ENCODE data around the gene TNIP2. TPM values are rescaled to one million over a fixed set of nuclear protein-coding genes. Genes with fewer than 3 reads are reported as not detected.
A peak's percentile ranks its signal among the peaks of the same experiment; 100 is the strongest.

Gene TNIP2
- total and polyA plus RNA-seq, 2 of the 13 experiments (the other 11 are each of a cell fraction or from before 2014, with no cell fraction given) = 25.6 to 38.0 TPM

DNA sequence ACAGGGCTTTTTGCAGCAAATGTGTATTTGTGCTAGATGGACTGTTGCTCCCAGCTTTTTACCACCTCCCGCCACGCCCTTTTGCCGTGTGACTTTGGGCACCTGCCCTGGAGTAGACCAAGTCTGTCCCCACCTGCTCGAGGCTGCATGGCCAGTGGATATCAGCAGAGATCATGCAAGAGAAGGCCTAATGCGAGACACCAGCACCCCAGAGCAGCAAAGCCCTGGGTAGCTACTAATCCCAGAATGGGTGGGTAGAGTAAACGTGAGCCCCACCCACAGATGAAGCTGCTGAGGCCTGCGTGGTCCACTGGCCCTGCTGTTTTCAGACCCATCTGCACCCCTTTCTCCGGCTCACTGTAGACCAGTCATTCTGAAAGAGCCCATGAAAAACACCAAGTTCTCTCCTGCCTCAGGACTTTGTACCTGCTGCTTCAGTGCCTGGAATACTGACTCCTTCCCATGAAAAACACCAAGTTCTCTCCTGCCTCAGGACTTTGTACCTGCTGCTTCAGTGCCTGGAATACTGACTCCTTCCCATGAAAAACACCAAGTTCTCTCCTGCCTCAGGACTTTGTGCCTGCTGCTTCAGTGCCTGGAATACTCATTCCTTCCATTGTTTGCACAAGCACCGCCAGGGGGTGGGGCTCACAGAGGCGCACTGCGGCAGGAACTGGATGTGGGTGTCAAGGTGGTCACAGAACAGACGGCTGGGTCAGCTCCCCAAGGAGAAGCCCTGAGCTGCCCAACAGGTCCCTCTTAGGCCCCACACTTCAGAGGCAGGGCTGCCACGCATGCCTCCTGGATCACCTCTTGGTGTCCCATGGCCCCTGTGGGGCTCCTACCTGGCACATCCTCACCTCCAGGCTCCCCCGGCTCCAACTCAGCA lies 5.1 kb upstream of the TNIP2 start (continued):
- TF ChIP-seq ZNF609 (CRISPR knock-in tag; IDR thresholded peaks at IDR 0.05; ENCODE audit: borderline replicate concordance) = peak; percentile 67; the same call in 1 of the 2 replicates
- TF ChIP-seq, protein P1, sequence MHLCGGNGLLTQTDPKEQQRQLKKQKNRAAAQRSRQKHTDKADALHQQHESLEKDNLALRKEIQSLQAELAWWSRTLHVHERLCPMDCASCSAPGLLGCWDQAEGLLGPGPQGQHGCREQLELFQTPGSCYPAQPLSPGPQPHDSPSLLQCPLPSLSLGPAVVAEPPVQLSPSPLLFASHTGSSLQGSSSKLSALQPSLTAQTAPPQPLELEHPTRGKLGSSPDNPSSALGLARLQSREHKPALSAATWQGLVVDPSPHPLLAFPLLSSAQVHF (CRISPR knock-in tag; IDR thresholded peaks at IDR 0.05) = no peak
- TF ChIP-seq, protein P2, sequence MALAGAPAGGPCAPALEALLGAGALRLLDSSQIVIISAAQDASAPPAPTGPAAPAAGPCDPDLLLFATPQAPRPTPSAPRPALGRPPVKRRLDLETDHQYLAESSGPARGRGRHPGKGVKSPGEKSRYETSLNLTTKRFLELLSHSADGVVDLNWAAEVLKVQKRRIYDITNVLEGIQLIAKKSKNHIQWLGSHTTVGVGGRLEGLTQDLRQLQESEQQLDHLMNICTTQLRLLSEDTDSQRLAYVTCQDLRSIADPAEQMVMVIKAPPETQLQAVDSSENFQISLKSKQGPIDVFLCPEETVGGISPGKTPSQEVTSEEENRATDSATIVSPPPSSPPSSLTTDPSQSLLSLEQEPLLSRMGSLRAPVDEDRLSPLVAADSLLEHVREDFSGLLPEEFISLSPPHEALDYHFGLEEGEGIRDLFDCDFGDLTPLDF (CRISPR knock-in tag; IDR thresholded peaks at IDR 0.05) = no peak; the same call in 1 of the 2 replicates
- TF ChIP-seq FOSL1 (CRISPR knock-in tag; IDR thresholded peaks at IDR 0.05; ENCODE audit: borderline replicate concordance) = no peak
- TF ChIP-seq, protein P3, sequence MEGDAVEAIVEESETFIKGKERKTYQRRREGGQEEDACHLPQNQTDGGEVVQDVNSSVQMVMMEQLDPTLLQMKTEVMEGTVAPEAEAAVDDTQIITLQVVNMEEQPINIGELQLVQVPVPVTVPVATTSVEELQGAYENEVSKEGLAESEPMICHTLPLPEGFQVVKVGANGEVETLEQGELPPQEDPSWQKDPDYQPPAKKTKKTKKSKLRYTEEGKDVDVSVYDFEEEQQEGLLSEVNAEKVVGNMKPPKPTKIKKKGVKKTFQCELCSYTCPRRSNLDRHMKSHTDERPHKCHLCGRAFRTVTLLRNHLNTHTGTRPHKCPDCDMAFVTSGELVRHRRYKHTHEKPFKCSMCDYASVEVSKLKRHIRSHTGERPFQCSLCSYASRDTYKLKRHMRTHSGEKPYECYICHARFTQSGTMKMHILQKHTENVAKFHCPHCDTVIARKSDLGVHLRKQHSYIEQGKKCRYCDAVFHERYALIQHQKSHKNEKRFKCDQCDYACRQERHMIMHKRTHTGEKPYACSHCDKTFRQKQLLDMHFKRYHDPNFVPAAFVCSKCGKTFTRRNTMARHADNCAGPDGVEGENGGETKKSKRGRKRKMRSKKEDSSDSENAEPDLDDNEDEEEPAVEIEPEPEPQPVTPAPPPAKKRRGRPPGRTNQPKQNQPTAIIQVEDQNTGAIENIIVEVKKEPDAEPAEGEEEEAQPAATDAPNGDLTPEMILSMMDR (CRISPR knock-in tag; IDR thresholded peaks at IDR 0.05) = peak; percentile 58
- no peak for TF ChIP-seq GATAD1 (CRISPR knock-in tag; IDR thresholded peaks at IDR 0.05)
- no peak; the same call in 1 of the 2 replicates for TF ChIP-seq ZBTB21 (CRISPR knock-in tag; IDR thresholded peaks at IDR 0.05)
- no peak for TF ChIP-seq SMARCC2 (IDR thresholded peaks at IDR 0.05)
- no peak for TF ChIP-seq SRF (IDR thresholded peaks at IDR 0.05; ENCODE audit: low read depth, low read length)
- TF ChIP-seq ZFP91 (CRISPR knock-in tag; IDR thresholded peaks at IDR 0.05; ENCODE audit: borderline replicate concordance) = peak; percentile 76; the same call in 1 of the 2 replicates
- TF ChIP-seq, protein P4, sequence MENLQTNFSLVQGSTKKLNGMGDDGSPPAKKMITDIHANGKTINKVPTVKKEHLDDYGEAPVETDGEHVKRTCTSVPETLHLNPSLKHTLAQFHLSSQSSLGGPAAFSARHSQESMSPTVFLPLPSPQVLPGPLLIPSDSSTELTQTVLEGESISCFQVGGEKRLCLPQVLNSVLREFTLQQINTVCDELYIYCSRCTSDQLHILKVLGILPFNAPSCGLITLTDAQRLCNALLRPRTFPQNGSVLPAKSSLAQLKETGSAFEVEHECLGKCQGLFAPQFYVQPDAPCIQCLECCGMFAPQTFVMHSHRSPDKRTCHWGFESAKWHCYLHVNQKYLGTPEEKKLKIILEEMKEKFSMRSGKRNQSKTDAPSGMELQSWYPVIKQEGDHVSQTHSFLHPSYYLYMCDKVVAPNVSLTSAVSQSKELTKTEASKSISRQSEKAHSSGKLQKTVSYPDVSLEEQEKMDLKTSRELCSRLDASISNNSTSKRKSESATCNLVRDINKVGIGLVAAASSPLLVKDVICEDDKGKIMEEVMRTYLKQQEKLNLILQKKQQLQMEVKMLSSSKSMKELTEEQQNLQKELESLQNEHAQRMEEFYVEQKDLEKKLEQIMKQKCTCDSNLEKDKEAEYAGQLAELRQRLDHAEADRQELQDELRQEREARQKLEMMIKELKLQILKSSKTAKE (CRISPR knock-in tag; IDR thresholded peaks at IDR 0.05; ENCODE audit: borderline replicate concordance) = no peak
- TF ChIP-seq ZNF772 (CRISPR knock-in tag; IDR thresholded peaks at IDR 0.05) = no peak
- TF ChIP-seq TBX3 (IDR thresholded peaks at IDR 0.05; ENCODE audit: borderline replicate concordance) = no peak
